NCI-H1436 treated with DMSO at 0.1 percent for 48 hours (cell line): ENCODE data around the gene TNPO3.
"Not testable (repeated sequence)": the region's sequence is repeated elsewhere in the genome, so short reads cannot be mapped to it uniquely, and the experiment has no call there.

ENCODE experiments used
- DNase-seq: peaks from one replicate; lab custom pipeline; 2025; lab: John Stamatoyannopoulos, UW

The TNPO3 gene

GRCh38 chr7:129069021-129069420, 14.1 kb upstream of the TNPO3 start:
- DNase-seq, result no peak

- no peak for DNase-seq
Measured at GRCh38 chr7:129067943-129068548, 13.1 kb upstream of the TNPO3 start.

GRCh38 chr7:129067132-129067561, 12.2 kb upstream of the TNPO3 start:
- not testable (repeated sequence) for DNase-seq

GRCh38 chr7:129066290-129067131, 11.6 kb upstream of the TNPO3 start:
- no peak for DNase-seq

GRCh38 chr7:129055861-129056464, 1.1 kb upstream of the TNPO3 start:
- no peak for DNase-seq

- no peak for DNase-seq
Measured at GRCh38 chr7:129055294-129055816, 444 bp upstream of the TNPO3 start.

GRCh38 chr7:129053938-129054437, 923 bp downstream of the TNPO3 start:
- no peak for DNase-seq

GRCh38 chr7:129052441-129052840, 2.5 kb downstream of the TNPO3 start:
- no peak for DNase-seq

- not testable (repeated sequence) for DNase-seq
Measured at GRCh38 chr7:129051459-129051858, 3.5 kb downstream of the TNPO3 start.

GRCh38 chr7:129047761-129048160, 7.2 kb downstream of the TNPO3 start:
- DNase-seq, result no peak

- no peak for DNase-seq
Measured at GRCh38 chr7:129045682-129046081, 9.2 kb downstream of the TNPO3 start.

GRCh38 chr7:129043012-129043411, 11.9 kb downstream of the TNPO3 start:
- DNase-seq, result no peak

GRCh38 chr7:129041142-129042085, 13.5 kb downstream of the TNPO3 start:
- DNase-seq, result no peak

- not testable (repeated sequence) for DNase-seq
Measured at GRCh38 chr7:129038468-129038867, 16.4 kb downstream of the TNPO3 start.

GRCh38 chr7:129037585-129037984, 17.3 kb downstream of the TNPO3 start:
- no peak for DNase-seq

- no peak for DNase-seq
Measured at GRCh38 chr7:129032017-129032416, 22.9 kb downstream of the TNPO3 start.

GRCh38 chr7:129030440-129030839, 24.5 kb downstream of the TNPO3 start:
- no peak for DNase-seq

GRCh38 chr7:129024125-129024524, 30.8 kb downstream of the TNPO3 start:
- DNase-seq, result no peak

GRCh38 chr7:129021656-129022055, 33.3 kb downstream of the TNPO3 start:
- DNase-seq, result no peak

- no peak for DNase-seq
Measured at GRCh38 chr7:129017933-129018538, 36.9 kb downstream of the TNPO3 start.

GRCh38 chr7:129017264-129017663, 37.6 kb downstream of the TNPO3 start:
- no peak for DNase-seq
